ENCODE results near the gene KLF9. TPM values are rescaled to one million over a fixed set of nuclear protein-coding genes. Genes with fewer than 3 reads are reported as not detected.

The KLF9 gene
- total RNA-seq, 2 donors from 2014 or later = 0.13 to 0.31 TPM

DNA sequence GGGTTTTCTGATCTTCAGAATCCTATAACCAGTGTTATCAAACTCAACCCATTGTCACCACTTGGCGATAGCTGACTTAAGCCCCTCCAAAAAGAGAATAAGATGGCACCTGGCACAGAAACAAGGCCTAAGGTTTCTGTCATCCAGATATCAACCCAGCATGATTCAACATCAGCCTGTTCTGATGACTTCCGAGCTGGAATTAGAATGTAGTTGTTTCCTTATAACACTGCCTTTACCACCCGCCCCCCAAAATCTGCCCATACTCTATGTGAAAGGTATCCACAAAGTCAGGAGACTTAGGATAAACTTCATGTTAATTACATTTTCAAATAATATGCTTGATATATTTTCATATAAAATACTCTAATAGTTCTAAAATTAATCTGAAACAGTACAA is 5.2 kb downstream of the KLF9 start:
- peaks cover 39% of the 10 kb centered on the region for H3K27me3 ChIP-seq (ENCODE audit: control insufficient read depth, insufficient read depth, low read length, poor library complexity, severe bottlenecking)
- no peaks in the 10 kb centered on the region for H3K36me3 ChIP-seq (ENCODE audit: control insufficient read depth, insufficient read depth, low read length)
- peaks cover 36% of the 10 kb centered on the region for H3K27me3 Mint-ChIP-seq (ENCODE audit: insufficient read depth)
- peaks cover 2% of the 10 kb centered on the region for H3K9me3 Mint-ChIP-seq
- no peak overlapping the region for H3K4me3 ChIP-seq (ENCODE audit: low read length)
- no peak overlapping the region for H3K4me3 Mint-ChIP-seq
- no peak overlapping the region for H3K27ac Mint-ChIP-seq
- H3K4me1 Mint-ChIP-seq = peaks cover 29% of the 10 kb centered on the region
- no peak overlapping the region for H3K27ac ChIP-seq (ENCODE audit: low read depth, low read length)
- TF ChIP-seq, protein P1, sequence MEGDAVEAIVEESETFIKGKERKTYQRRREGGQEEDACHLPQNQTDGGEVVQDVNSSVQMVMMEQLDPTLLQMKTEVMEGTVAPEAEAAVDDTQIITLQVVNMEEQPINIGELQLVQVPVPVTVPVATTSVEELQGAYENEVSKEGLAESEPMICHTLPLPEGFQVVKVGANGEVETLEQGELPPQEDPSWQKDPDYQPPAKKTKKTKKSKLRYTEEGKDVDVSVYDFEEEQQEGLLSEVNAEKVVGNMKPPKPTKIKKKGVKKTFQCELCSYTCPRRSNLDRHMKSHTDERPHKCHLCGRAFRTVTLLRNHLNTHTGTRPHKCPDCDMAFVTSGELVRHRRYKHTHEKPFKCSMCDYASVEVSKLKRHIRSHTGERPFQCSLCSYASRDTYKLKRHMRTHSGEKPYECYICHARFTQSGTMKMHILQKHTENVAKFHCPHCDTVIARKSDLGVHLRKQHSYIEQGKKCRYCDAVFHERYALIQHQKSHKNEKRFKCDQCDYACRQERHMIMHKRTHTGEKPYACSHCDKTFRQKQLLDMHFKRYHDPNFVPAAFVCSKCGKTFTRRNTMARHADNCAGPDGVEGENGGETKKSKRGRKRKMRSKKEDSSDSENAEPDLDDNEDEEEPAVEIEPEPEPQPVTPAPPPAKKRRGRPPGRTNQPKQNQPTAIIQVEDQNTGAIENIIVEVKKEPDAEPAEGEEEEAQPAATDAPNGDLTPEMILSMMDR (conservative IDR thresholded peaks at IDR 0.05) = no peak
- WGBS, 2 experiments (ENCODE audit: insufficient coverage in 1 of 2, insufficient read length in 1 of 2) = 90% methylated on average over 3 of the region's 3 CpGs; no CpG with 5 or more reads in 1 of the 2 experiments
- H3K9me3 ChIP-seq (ENCODE audit: control insufficient read depth, low read length) = no peaks in the 10 kb centered on the region
- H3K4me1 ChIP-seq (ENCODE audit: control insufficient read depth, insufficient read depth, low read length) = peaks cover 3% of the 10 kb centered on the region
- H3K36me3 Mint-ChIP-seq (ENCODE audit: low read depth) = no peaks in the 10 kb centered on the region
- H3K9ac ChIP-seq (ENCODE audit: extremely low read depth, low read length, poor library complexity, severe bottlenecking) = no peak overlapping the region
- no peak for DNase-seq

DNA sequence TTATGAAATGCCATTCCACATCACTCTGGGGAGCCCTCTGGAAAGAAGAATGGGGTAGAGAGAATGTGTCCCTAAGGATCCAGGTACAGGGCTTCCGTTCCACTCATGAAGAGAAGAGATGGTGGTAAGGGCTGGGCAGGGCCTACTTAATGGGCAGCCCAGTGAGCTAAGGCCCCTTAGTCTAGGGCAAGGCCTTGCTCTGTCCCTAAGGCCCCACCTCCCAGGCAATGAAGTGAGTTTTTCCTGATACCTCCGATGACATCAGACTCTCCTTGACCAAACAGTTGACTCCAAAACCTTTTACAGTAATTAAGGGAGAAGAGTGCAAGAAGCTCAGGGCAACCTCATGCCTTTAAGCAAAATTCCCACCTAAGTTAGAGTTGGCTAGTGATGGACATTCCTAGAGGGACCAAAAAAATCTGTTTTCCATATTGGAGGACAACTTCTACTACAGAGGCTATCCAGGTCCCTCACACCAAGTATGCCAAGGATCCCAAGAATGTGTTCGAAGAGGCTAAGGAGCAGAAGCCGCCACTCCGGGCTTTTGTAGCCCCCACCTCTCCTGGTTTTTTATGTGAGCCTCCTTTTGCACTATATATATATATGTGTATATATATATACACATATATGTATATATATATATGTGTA is 5.9 kb downstream of the KLF9 start:
- Mint-ChIP-seq H3K27me3 (ENCODE audit: insufficient read depth) (peaks cover 28% of the 10 kb centered on the region), H3K9me3 (no peaks in the 10 kb centered on the region), H3K27ac (no peak overlapping the region), H3K4me1 (peaks cover 24% of the 10 kb centered on the region), H3K4me3 (no peak overlapping the region), H3K36me3 (ENCODE audit: low read depth) (no peaks in the 10 kb centered on the region)
- TF ChIP-seq, protein P1 (conservative IDR thresholded peaks at IDR 0.05) = no peak
- H3K4me3 ChIP-seq (ENCODE audit: low read length) = no peak overlapping the region
- 88 to 96% methylated on average over 1 to 3 of the region's 5 CpGs for WGBS, 2 experiments (ENCODE audit: insufficient coverage in 1 of 2, insufficient read length in 1 of 2)
- no peaks in the 10 kb centered on the region for H3K36me3 ChIP-seq (ENCODE audit: control insufficient read depth, insufficient read depth, low read length)
- no peak overlapping the region for H3K9ac ChIP-seq (ENCODE audit: extremely low read depth, low read length, poor library complexity, severe bottlenecking)
- H3K9me3 ChIP-seq (ENCODE audit: control insufficient read depth, low read length) = no peaks in the 10 kb centered on the region
- H3K27me3 ChIP-seq (ENCODE audit: control insufficient read depth, insufficient read depth, low read length, poor library complexity, severe bottlenecking) = peaks cover 32% of the 10 kb centered on the region
- no peak overlapping the region for H3K27ac ChIP-seq (ENCODE audit: low read depth, low read length)
- no peak for DNase-seq
- H3K4me1 ChIP-seq (ENCODE audit: control insufficient read depth, insufficient read depth, low read length) = peaks cover 3% of the 10 kb centered on the region

DNA sequence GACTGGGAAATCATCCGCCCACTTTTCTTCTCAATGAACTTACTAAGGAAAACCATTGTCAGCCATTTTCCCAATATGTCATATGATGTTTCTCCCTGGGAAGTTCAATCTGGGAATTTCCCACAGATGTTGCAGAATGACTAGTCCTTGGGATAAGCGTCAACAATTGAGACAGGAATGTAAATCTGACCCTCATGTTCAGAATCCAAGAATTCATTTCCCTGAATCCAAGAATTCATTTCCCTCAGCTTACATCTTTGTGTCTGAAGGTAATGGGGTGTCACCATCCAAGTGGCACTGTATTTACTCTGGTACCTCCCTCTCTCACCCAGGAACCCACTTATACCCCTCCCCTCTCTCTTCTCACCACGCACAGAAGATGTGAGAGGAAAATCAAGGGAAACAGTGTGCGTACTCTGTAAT is 7.4 kb downstream of the KLF9 start:
- Histone ChIP-seq H3K27me3 (ENCODE audit: control insufficient read depth, insufficient read depth, low read length, poor library complexity, severe bottlenecking) (peaks cover 18% of the 10 kb centered on the region), H3K4me1 (ENCODE audit: control insufficient read depth, insufficient read depth, low read length) (peaks cover 3% of the 10 kb centered on the region), H3K4me3 (ENCODE audit: low read length) (no peak overlapping the region), H3K36me3 (ENCODE audit: control insufficient read depth, insufficient read depth, low read length) (no peaks in the 10 kb centered on the region), H3K9ac (ENCODE audit: extremely low read depth, low read length, poor library complexity, severe bottlenecking) (no peak overlapping the region), H3K27ac (ENCODE audit: low read depth, low read length) (no peak overlapping the region), H3K9me3 (ENCODE audit: control insufficient read depth, low read length) (no peaks in the 10 kb centered on the region)
- 89% methylated on average over 2 to 4 of the region's 4 CpGs for WGBS, 2 experiments (ENCODE audit: insufficient coverage in 1 of 2, insufficient read length in 1 of 2)
- H3K36me3 Mint-ChIP-seq (ENCODE audit: low read depth) = no peaks in the 10 kb centered on the region
- no peak overlapping the region for H3K4me3 Mint-ChIP-seq
- H3K4me1 Mint-ChIP-seq = peaks cover 24% of the 10 kb centered on the region
- peaks cover 18% of the 10 kb centered on the region for H3K27me3 Mint-ChIP-seq (ENCODE audit: insufficient read depth)
- DNase-seq = no peak
- TF ChIP-seq, protein P1 (conservative IDR thresholded peaks at IDR 0.05) = no peak
- no peaks in the 10 kb centered on the region for H3K9me3 Mint-ChIP-seq
- no peak overlapping the region for H3K27ac Mint-ChIP-seq

All from endodermal cell (in vitro differentiated cells).